OCI-LY7 (cell line): ENCODE results near the gene TBX6. TPM values are rescaled to one million over a fixed set of nuclear protein-coding genes. Genes with fewer than 3 reads are reported as not detected.
"Not testable (repeated sequence)": the region's sequence is repeated elsewhere in the genome, so short reads cannot be mapped to it uniquely, and the experiment has no call there.

ENCODE experiments used
- BruUV-seq: library from RNA; stranded (reverse); fragments of 400-500 nt; replicated peaks from 2 replicates; lab custom pipeline; 2021; lab: Mats Ljungman, UMichigan
- CTCF ChIA-PET: fragments of 300-600 bp; sonication (Branson Sonifier 250); formaldehyde crosslinking; loops from one replicate; lab custom pipeline; 2022; ENCODE audit warnings: antibody characterized with exemption; ENCODE audit not compliant: unreplicated experiment; lab: Charles Lee
- POLR2A ChIA-PET: fragments of 300-600 bp; sonication (Branson Sonifier 250); formaldehyde crosslinking; loops from one replicate; lab custom pipeline; 2022; ENCODE audit warnings: antibody characterized with exemption; lab: Charles Lee
- DNase-seq: peaks from one replicate; pipeline ENCODE4 v3.0.0-alpha.2; 2015; ENCODE audit warnings: low spot score
- H2AFZ ChIP-seq: fragments of 200-600 bp; sonication (generic), shearing (Covaris generic); 2 replicates; pipeline ENCODE4 v1.6.1; 2014; ENCODE audit warnings: mild to moderate bottlenecking, antibody characterized with exemption, low read length, moderate library complexity
- H3K27ac ChIP-seq: fragments of 200-600 bp; sonication (generic); 2 replicates; pipeline ENCODE4 v1.5.1; 2014; ENCODE audit warnings: mixed run types, low read depth, mild to moderate bottlenecking, moderate library complexity, low read length, inconsistent platforms; ENCODE audit not compliant: poor library complexity, severe bottlenecking
- H3K36me3 ChIP-seq: fragments of 200-600 bp; sonication (generic); 2 replicates; pipeline ENCODE4 v1.6.1; 2014; ENCODE audit warnings: mild to moderate bottlenecking, antibody characterized with exemption, low read length, moderate library complexity, mixed read lengths; ENCODE audit not compliant: insufficient read depth
- H3K4me1 ChIP-seq: fragments of 200-600 bp; sonication (generic); 2 replicates; pipeline ENCODE4 v1.5.1; 2014; ENCODE audit warnings: mild to moderate bottlenecking, low read length; ENCODE audit not compliant: insufficient read depth, poor library complexity, severe bottlenecking
- H3K4me2 ChIP-seq: fragments of 200-600 bp; sonication (generic); 2 replicates; pipeline ENCODE4 v1.6.1; 2014; ENCODE audit warnings: mild to moderate bottlenecking, low read length
- H3K4me3 ChIP-seq: fragments of 200-600 bp; sonication (generic); 2 replicates; pipeline ENCODE4 v1.5.1; 2014; ENCODE audit warnings: mild to moderate bottlenecking, low read depth, low read length; ENCODE audit not compliant: poor library complexity, severe bottlenecking
- H3K79me2 ChIP-seq: fragments of 200-600 bp; sonication (generic); 2 replicates; pipeline ENCODE4 v1.6.1; 2016; ENCODE audit warnings: low read depth, mild to moderate bottlenecking, low read length, moderate library complexity, mixed read lengths; ENCODE audit not compliant: insufficient read depth
- H3K9me2 ChIP-seq: fragments of 200-600 bp; sonication (generic); 2 replicates; pipeline ENCODE4 v1.6.1; 2016; ENCODE audit warnings: mild to moderate bottlenecking, low read length, mixed read lengths; ENCODE audit not compliant: insufficient read depth
- H3K9me3 ChIP-seq: fragments of 200-600 bp; sonication (generic); 2 replicates; pipeline ENCODE4 v1.6.1; 2014; ENCODE audit warnings: mild to moderate bottlenecking, mixed run types, low read length, mixed read lengths
- H4K20me1 ChIP-seq: fragments of 200-600 bp; sonication (generic); 2 replicates; pipeline ENCODE4 v1.6.1; 2014; ENCODE audit warnings: mild to moderate bottlenecking, antibody characterized with exemption, low read length, moderate library complexity, mixed read lengths; ENCODE audit not compliant: insufficient read depth
- EZH2phosphoT487 ChIP-seq: fragments of 200-600 bp; sonication (generic); IDR thresholded peaks from 2 replicates; pipeline ENCODE4 v1.6.1; 2018; ENCODE audit warnings: low read depth, borderline replicate concordance, mild to moderate bottlenecking, mixed run types, antibody characterized with exemption, low read length, moderate library complexity, mixed read lengths
- intact Hi-C: fragments of 100-400 bp; cut with micrococcal nuclease; formaldehyde crosslinking; loops from one replicate; pipeline ENCODE4 v1.10.0; 2022; ENCODE audit not compliant: unreplicated experiment
- total RNA-seq, 2 experiments: library from RNA; depleted of rRNA in 1 of 2; stranded (reverse); fragments of >200 nt in 1 of 2; shearing (Covaris generic) in 1 of 2; gene quantifications; 2 replicates each; pipeline ENCODE4 v1.2.3, GENCODE V29; 2014 to 2022
- TF ChIP-seq, protein P1 (sequence below): fragments of 200-600 bp; sonication (generic); conservative IDR thresholded peaks from 2 replicates; pipeline ENCODE4 v1.5.1; 2014; ENCODE audit warnings: mild to moderate bottlenecking, antibody characterized with exemption, low read length, moderate library complexity, mixed read lengths

Gene TBX6
- total RNA-seq, 2 experiments from 2014 or later, result 1.4 to 3.7 TPM

DNA sequence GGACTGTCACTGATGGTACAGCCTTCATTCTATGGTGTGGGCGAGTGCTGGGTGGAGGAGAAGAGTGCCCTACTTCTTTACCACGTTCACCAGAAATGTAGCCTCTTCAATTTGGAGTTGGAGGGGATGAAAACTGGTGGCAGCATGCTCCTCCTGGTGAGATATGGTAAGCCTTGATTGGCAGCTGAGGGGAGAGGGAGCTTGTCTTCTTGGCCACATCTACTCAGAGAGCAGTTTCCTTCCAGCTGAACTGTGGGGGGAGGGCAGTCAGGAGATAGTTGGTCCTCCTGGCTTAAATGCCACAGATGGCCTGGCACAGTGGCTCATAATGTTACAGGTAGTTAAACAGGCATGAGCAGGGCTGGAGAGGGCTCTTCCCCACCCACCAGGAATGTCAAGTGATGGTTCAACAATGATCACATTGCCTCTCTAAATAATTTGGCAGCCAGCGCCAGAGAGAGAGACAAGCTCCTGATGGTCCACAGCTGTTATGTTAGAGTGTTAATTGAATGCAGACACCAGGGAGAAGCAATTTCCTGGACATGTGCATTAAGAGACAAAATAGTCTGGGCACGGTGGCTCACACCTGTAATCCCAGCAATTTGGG is 40.2 kb upstream of the TBX6 start:
- H2AFZ ChIP-seq, result no peak overlapping the region
- POLR2A ChIA-PET, result interaction anchor here (0.6 kb wide), 1 partner anchor 44 kb away, joined by 3 read pairs; no protein-coding TSS in a partner anchor
- CTCF ChIA-PET, result no interaction called here
- BruUV-seq, result no TSS peak
- no peak overlapping the region for H3K27ac ChIP-seq
- H3K4me1 ChIP-seq, result no peaks in the 10 kb centered on the region
- H3K4me3 ChIP-seq, result no peak overlapping the region
- DNase-seq, result no peak
- no peak for TF ChIP-seq EZH2phosphoT487
- TF ChIP-seq, protein P1, sequence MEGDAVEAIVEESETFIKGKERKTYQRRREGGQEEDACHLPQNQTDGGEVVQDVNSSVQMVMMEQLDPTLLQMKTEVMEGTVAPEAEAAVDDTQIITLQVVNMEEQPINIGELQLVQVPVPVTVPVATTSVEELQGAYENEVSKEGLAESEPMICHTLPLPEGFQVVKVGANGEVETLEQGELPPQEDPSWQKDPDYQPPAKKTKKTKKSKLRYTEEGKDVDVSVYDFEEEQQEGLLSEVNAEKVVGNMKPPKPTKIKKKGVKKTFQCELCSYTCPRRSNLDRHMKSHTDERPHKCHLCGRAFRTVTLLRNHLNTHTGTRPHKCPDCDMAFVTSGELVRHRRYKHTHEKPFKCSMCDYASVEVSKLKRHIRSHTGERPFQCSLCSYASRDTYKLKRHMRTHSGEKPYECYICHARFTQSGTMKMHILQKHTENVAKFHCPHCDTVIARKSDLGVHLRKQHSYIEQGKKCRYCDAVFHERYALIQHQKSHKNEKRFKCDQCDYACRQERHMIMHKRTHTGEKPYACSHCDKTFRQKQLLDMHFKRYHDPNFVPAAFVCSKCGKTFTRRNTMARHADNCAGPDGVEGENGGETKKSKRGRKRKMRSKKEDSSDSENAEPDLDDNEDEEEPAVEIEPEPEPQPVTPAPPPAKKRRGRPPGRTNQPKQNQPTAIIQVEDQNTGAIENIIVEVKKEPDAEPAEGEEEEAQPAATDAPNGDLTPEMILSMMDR, result no peak
- no peaks in the 10 kb centered on the region for H4K20me1 ChIP-seq
- H3K36me3 ChIP-seq, result no peaks in the 10 kb centered on the region
- no peak overlapping the region for H3K4me2 ChIP-seq
- no peaks in the 10 kb centered on the region for H3K9me3 ChIP-seq
- intact Hi-C loops, result no loop called here
- H3K9me2 ChIP-seq, result no peaks in the 10 kb centered on the region
- H3K79me2 ChIP-seq, result no peaks in the 10 kb centered on the region

DNA sequence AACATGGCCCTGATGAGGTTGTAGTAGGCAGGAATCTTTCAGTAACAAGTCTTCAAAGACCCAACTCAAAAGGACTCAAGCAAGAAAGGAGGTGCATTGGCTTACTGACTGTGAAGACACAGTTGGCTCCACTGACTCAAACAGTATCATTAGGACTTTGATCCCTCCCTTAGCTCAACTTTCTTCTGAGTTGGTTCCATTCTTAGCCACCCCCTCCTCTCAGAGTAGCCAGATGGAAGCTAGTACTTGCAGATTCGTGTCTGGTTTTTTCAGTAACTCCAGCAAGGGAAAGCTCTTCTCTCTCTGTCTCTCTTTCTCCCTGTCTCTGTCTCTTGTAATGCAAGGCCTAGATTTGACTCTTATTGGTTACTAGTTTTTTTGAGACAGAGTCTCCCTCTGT is 36.3 kb upstream of the TBX6 start:
- ChIA-PET POLR2A (no interaction called here), CTCF (no interaction called here)
- no peak for DNase-seq
- BruUV-seq, result no TSS peak
- no peak overlapping the region for H3K27ac ChIP-seq
- H2AFZ ChIP-seq, result no peak overlapping the region
- H4K20me1 ChIP-seq, result no peaks in the 10 kb centered on the region
- no peaks in the 10 kb centered on the region for H3K9me3 ChIP-seq
- no peak for TF ChIP-seq EZH2phosphoT487
- TF ChIP-seq, protein P1, result no peak
- intact Hi-C loops, result no loop called here
- H3K4me3 ChIP-seq, result no peak overlapping the region
- H3K9me2 ChIP-seq, result no peaks in the 10 kb centered on the region
- H3K4me1 ChIP-seq, result peaks cover 6% of the 10 kb centered on the region
- no peak overlapping the region for H3K4me2 ChIP-seq
- no peaks in the 10 kb centered on the region for H3K36me3 ChIP-seq
- H3K79me2 ChIP-seq, result no peaks in the 10 kb centered on the region

DNA sequence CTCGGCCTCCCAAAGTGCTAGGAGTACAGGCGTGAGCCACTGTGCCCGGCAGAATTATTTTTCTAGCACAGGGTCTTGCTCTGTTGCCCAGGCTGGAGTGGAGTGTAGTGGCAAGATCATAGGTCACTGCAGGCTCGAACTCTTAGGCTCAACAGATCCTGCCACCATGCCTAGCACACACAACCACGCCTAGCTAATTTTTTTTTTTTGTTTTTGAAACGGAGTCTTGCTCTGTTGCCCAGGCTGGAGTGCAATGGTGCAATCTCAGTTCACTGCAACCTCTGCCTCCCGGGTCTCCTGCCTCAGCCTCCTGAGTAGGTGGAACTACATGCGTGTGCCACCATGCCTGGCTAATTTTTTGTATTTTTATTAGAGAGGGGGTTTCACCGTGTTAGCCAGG is 34.0 kb upstream of the TBX6 start:
- H3K27ac ChIP-seq, POLR2A ChIA-PET, CTCF ChIA-PET, BruUV-seq, H3K36me3 ChIP-seq, DNase-seq, H3K9me3 ChIP-seq, intact Hi-C loops, H2AFZ ChIP-seq, H3K79me2 ChIP-seq, H3K9me2 ChIP-seq, H3K4me2 ChIP-seq, H3K4me3 ChIP-seq, H4K20me1 ChIP-seq: not testable (repeated sequence)
- H3K4me1 ChIP-seq, result peaks cover 11% of the 10 kb centered on the region
